Testis (tissue), 3 donors: ENCODE results near the gene TRIAP1. TPM values are rescaled to one million over a fixed set of nuclear protein-coding genes. Genes with fewer than 3 reads are reported as not detected.
A peak's percentile ranks its signal among the peaks of the same experiment; 100 is the strongest.

Experiments
- DNase-seq: peaks from one replicate; pipeline ENCODE4 v3.0.0-alpha.2; 2019
- H3K27ac ChIP-seq, 2 donors: fragments of 200-600 bp; sonication (generic); one replicate each; pipeline ENCODE4 v1.5.1; 2019
- H3K27me3 ChIP-seq: fragments of 200-600 bp; sonication (generic); one replicate; pipeline ENCODE4 v1.5.1; 2019
- H3K36me3 ChIP-seq: fragments of 200-600 bp; sonication (generic); one replicate; pipeline ENCODE4 v1.5.1; 2017; ENCODE audit warnings: low read depth; ENCODE audit errors: missing control alignments
- H3K4me1 ChIP-seq: fragments of 200-600 bp; sonication (generic); one replicate; pipeline ENCODE4 v1.5.1; 2019
- H3K4me3 ChIP-seq, 2 donors: fragments of 200-600 bp; sonication (generic); one replicate each; pipeline ENCODE4 v1.5.1; 2017 to 2019
- H3K9me3 ChIP-seq: fragments of 200-600 bp; sonication (generic); one replicate; pipeline ENCODE4 v1.5.1; 2017
- POLR2A ChIP-seq: fragments of 450-650 bp; IDR thresholded peaks from one replicate; pipeline ENCODE4 v1.6.1; 2017; ENCODE audit warnings: antibody characterized with exemption, mild to moderate bottlenecking, moderate library complexity
- WGBS, 2 donors: methylation state at CpG; one replicate each; pipeline ENCODE4 v1.1.5; 2018; 5-methylcytosine and 5-hydroxymethylcytosine counted together
- intact Hi-C: fragments of 100-400 bp; cut with DNase I; formaldehyde crosslinking; loops from one replicate; pipeline ENCODE4 v1.15.1; 2023; ENCODE audit warnings: low total_unique reads
- polyA plus RNA-seq: library from polyadenylated mRNA; stranded (reverse); fragments of 350-450 nt; fragmentation: Illumina TruSeq; extraction: RNeasy Lipid Tissue Mini Kit (QIAGEN cat#74804); gene quantifications from one replicate; pipeline ENCODE4 v1.2.3, GENCODE V29; 2014; ENCODE audit warnings: low read depth, low replicate concordance; ENCODE audit not compliant: insufficient read depth
- total RNA-seq, 2 donors: library from RNA; depleted of rRNA; stranded (reverse); fragments of >200 nt; gene quantifications; one replicate each; pipeline ENCODE4 v1.2.3, GENCODE V29; 2016
- TF ChIP-seq, protein P1 (sequence below), 3 experiments: fragments of 450-650 bp in 2 of 3; fragments of 200-600 bp in 1 of 3; sonication (generic) in 1 of 3; IDR thresholded peaks; one replicate each; pipeline ENCODE4 v1.5.1; 2016 to 2019; ENCODE audit warnings: antibody characterized with exemption in 3 of 3, mild to moderate bottlenecking in 2 of 3, moderate library complexity in 1 of 3

The TRIAP1 gene
- total and polyA plus RNA-seq, 3 donors from 2014 or later: 13.9 to 20.0 (median 15.7) TPM

DNA sequence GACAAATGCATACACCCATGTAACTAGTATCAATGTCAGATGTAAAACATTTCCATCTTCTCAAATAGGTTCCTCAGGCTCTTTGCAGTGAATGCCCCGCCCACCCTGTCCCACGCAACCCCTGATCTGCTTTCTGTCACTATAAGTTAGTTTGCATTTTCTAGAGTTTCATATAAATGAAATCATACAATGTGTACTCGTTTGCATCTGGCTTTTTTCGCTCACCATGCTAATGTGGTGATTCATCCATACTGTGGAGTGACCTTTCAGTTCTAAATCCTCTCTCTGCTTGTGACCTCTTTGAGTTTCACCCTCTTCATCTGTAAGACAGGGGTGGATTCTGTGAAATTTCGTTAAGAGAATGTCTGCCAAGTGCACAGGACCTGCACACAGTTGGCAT lies 46.7 kb downstream of the TRIAP1 start:
- TF ChIP-seq, protein P1, sequence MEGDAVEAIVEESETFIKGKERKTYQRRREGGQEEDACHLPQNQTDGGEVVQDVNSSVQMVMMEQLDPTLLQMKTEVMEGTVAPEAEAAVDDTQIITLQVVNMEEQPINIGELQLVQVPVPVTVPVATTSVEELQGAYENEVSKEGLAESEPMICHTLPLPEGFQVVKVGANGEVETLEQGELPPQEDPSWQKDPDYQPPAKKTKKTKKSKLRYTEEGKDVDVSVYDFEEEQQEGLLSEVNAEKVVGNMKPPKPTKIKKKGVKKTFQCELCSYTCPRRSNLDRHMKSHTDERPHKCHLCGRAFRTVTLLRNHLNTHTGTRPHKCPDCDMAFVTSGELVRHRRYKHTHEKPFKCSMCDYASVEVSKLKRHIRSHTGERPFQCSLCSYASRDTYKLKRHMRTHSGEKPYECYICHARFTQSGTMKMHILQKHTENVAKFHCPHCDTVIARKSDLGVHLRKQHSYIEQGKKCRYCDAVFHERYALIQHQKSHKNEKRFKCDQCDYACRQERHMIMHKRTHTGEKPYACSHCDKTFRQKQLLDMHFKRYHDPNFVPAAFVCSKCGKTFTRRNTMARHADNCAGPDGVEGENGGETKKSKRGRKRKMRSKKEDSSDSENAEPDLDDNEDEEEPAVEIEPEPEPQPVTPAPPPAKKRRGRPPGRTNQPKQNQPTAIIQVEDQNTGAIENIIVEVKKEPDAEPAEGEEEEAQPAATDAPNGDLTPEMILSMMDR (IDR thresholded peaks at IDR 0.05): no peak
- TF ChIP-seq POLR2A: no peak
- no peak overlapping the region for H3K27ac ChIP-seq
- H3K4me3 ChIP-seq: no peak overlapping the region
- H3K36me3 ChIP-seq: no peaks in the 10 kb centered on the region
- no peaks in the 10 kb centered on the region for H3K27me3 ChIP-seq
- no peak for DNase-seq
- H3K4me1 ChIP-seq: no peaks in the 10 kb centered on the region
- intact Hi-C loops: no loop called here
- WGBS, 2 donors: 76 to 82% methylated on average over 5 of the region's 5 CpGs
- H3K9me3 ChIP-seq: no peaks in the 10 kb centered on the region

DNA sequence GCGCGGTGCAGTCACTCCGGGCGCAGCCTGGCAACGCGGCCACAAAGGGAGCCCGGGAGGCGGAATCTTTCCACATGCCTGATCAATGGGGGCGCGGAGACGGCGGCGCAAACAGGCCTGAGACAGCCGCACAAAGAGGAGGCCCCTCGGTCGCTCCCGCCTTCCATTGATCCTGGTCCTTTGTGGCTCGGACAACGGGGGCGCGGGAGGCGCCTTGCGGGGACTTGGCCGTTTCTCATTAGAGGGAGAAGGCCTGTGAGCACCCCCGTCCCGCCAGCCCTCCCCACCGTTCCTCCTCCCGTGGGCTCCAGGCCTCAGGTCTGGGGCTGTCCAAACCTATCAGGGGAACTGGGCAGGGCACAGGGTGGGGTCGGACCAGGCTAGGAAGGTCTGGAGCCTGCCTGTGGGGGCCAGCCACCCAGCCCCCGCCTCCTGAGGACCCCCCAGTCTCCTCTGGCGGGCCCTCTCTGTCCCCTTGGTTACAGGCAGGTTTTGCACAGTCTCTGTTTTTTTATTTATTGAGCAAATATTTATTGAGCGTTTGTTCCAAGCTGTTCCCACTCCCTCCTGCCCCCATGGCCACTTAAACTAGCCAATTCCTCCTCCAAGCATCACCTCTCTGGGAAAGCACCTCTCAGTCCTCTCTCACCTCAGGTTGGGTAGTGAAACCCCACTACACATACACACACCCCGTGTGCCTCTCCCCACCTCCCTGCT lies 48.2 kb downstream of the TRIAP1 start:
- 25 to 43% methylated on average over 13 to 32 of the region's 33 CpGs for WGBS, 2 donors
- intact Hi-C loops: no loop called here
- no peak for TF ChIP-seq POLR2A
- TF ChIP-seq, protein P1 (IDR thresholded peaks at IDR 0.05): no peak
- Histone ChIP-seq H3K27ac (no peak overlapping the region), H3K4me3 (peak overlapping the region in 1 of 2 donors; percentile 47), H3K9me3 (no peaks in the 10 kb centered on the region), H3K4me1 (no peaks in the 10 kb centered on the region), H3K36me3 (no peaks in the 10 kb centered on the region), H3K27me3 (no peaks in the 10 kb centered on the region)
- no peak for DNase-seq

DNA sequence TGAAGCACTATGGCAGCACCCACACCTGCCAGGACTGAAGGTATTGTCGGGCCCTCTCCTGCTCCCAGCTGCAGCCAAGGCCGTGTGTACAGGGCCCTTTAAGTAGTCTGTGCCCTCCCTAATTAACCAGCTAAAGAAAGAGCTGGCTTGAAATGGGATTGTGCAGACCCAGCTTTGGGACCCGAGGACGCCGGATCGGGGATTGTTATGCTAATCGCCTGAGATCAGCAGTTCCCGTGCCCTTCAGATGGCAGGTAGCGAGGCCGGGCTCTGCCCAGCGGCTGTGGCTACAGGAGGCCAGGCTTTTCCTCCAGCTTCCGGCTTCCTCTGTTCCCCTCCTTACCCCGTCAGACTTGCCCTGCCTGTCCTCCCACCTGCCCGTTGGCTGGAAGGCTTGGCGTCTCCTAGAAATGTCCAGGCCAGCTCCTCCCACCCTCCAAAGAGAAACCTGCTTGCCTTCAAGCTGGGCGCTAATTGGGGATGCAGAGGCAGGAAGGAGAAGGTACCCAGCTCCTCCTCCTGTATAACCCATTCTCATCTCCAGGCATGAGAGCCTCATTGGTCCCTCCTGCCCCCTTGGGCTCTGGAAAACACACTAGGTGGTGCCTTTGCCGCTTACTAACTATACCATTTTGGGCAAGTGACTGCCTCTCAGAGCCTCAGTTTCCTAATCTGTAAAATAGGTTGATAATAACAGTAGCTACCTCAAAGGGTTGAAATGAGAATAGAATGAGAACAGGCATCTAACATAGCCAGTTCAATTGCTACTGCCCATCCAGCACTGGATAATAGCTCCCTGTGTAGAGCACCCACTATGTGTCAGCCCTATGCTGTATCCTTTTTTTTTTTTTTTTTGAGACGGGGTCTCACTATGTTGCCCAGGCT lies 51.5 kb downstream of the TRIAP1 start:
- no peak for TF ChIP-seq POLR2A
- TF ChIP-seq, protein P1 (IDR thresholded peaks at IDR 0.05): no peak
- H3K27ac ChIP-seq: no peak overlapping the region
- intact Hi-C loops: no loop called here
- H3K9me3 ChIP-seq: no peaks in the 10 kb centered on the region
- no peaks in the 10 kb centered on the region for H3K36me3 ChIP-seq
- no peak overlapping the region for H3K4me3 ChIP-seq
- no peaks in the 10 kb centered on the region for H3K4me1 ChIP-seq
- WGBS, 2 donors: 32 to 46% methylated on average over 17 to 18 of the region's 18 CpGs
- H3K27me3 ChIP-seq: no peaks in the 10 kb centered on the region
- DNase-seq: no peak

Other genes starting within 250 kb of the TRIAP1 start
- gene RPLP0, start 245.3 kb downstream of the TRIAP1 start, total RNA-seq: 1,000 to 10,000 TPM in 1 of 2 donors, 100 to 1,000 TPM in 1; 733 to 1,607 TPM
- gene RPLP0, start 245.3 kb downstream of the TRIAP1 start, polyA plus RNA-seq: 1,137 TPM
- gene PXN, start 180.7 kb downstream of the TRIAP1 start, total RNA-seq: 10 to 100 TPM; 81.8 to 84.9 TPM
- 89.6 TPM for gene PXN, start 180.7 kb downstream of the TRIAP1 start, polyA plus RNA-seq
- gene RNU4-2, start 154.5 kb downstream of the TRIAP1 start, total RNA-seq: under 1 TPM; under 0.01 TPM
- not detected for gene RNU4-2, start 154.5 kb downstream of the TRIAP1 start, polyA plus RNA-seq
- gene RNU4-1, start 153.1 kb downstream of the TRIAP1 start, total RNA-seq: under 1 TPM; under 0.01 TPM
- gene RNU4-1, start 153.1 kb downstream of the TRIAP1 start, polyA plus RNA-seq: not detected
- gene SIRT4, start 144.1 kb downstream of the TRIAP1 start, total RNA-seq: 1 to 10 TPM; 3.3 to 5.0 TPM
- 10.0 TPM for gene SIRT4, start 144.1 kb downstream of the TRIAP1 start, polyA plus RNA-seq
- gene PLA2G1B, start 118.6 kb downstream of the TRIAP1 start, total RNA-seq: under 1 TPM in 1 of 2 donors, not detected in 1; 0.94 TPM
- gene PLA2G1B, start 118.6 kb downstream of the TRIAP1 start, polyA plus RNA-seq: 3.6 TPM
- 10 to 100 TPM in 1 of 2 donors, 1 to 10 TPM in 1; 7.4 to 14.8 TPM for gene MSI1, start 77.2 kb downstream of the TRIAP1 start, total RNA-seq
- 25.1 TPM for gene MSI1, start 77.2 kb downstream of the TRIAP1 start, polyA plus RNA-seq
- 100 to 1,000 TPM; 549 to 563 TPM for gene COX6A1, start 8.3 kb downstream of the TRIAP1 start, total RNA-seq
- 485 TPM for gene COX6A1, start 8.3 kb downstream of the TRIAP1 start, polyA plus RNA-seq
- gene GATC, start 60 bp upstream of the TRIAP1 start, total RNA-seq: 10 to 100 TPM; 17.5 to 20.9 TPM
- 10.8 TPM for gene GATC, start 60 bp upstream of the TRIAP1 start, polyA plus RNA-seq
- gene SRSF9, start 23.4 kb upstream of the TRIAP1 start, total RNA-seq: 100 to 1,000 TPM; 199 to 238 TPM
- gene SRSF9, start 23.4 kb upstream of the TRIAP1 start, polyA plus RNA-seq: 202 TPM
- gene DYNLL1, start 49.7 kb upstream of the TRIAP1 start, total RNA-seq: 100 to 1,000 TPM; 404 to 461 TPM
- 725 TPM for gene DYNLL1, start 49.7 kb upstream of the TRIAP1 start, polyA plus RNA-seq
- gene COQ5, start 82.8 kb upstream of the TRIAP1 start, total RNA-seq: 10 to 100 TPM; 31.3 to 37.4 TPM
- gene COQ5, start 82.8 kb upstream of the TRIAP1 start, polyA plus RNA-seq: 51.0 TPM
- gene RNF10, start 88.0 kb upstream of the TRIAP1 start, total RNA-seq: 100 to 1,000 TPM; 307 to 370 TPM
- 340 TPM for gene RNF10, start 88.0 kb upstream of the TRIAP1 start, polyA plus RNA-seq
- gene POP5, start 135.0 kb upstream of the TRIAP1 start, total RNA-seq: 10 to 100 TPM; 36.7 to 37.8 TPM
- gene POP5, start 135.0 kb upstream of the TRIAP1 start, polyA plus RNA-seq: 28.1 TPM
- 1 to 10 TPM; 2.4 to 3.9 TPM for gene CABP1, start 194.2 kb upstream of the TRIAP1 start, total RNA-seq
- gene CABP1, start 194.2 kb upstream of the TRIAP1 start, polyA plus RNA-seq: 1.8 TPM
- gene MLEC, start 240.8 kb upstream of the TRIAP1 start, total RNA-seq: 100 to 1,000 TPM in 1 of 2 donors, 10 to 100 TPM in 1; 93.2 to 104 TPM
- gene MLEC, start 240.8 kb upstream of the TRIAP1 start, polyA plus RNA-seq: 130 TPM